Spinal cord (tissue), 10 donors: ENCODE data around the gene DES. TPM values are rescaled to one million over a fixed set of nuclear protein-coding genes. Genes with fewer than 3 reads are reported as not detected.

Experiments used
- DNase-seq, 6 donors: peaks; one replicate each; pipeline versions ENCODE4 v3.0.0 to v3.0.0-alpha.2; 2013 to 2015; ENCODE audit warnings: low spot score in 6 of 6, low read depth in 4 of 6
- H3K27ac ChIP-seq: one replicate; pipeline ENCODE4 v1.5.1; 2013; ENCODE audit warnings: low read depth, low read length, control low read depth
- H3K27me3 ChIP-seq: one replicate; pipeline ENCODE4 v1.6.1; 2013; ENCODE audit warnings: low read length; ENCODE audit not compliant: control insufficient read depth, insufficient read depth
- H3K36me3 ChIP-seq: one replicate; pipeline ENCODE4 v1.6.1; 2013; ENCODE audit warnings: low read length; ENCODE audit not compliant: control insufficient read depth, insufficient read depth
- H3K4me1 ChIP-seq: one replicate; pipeline ENCODE4 v1.6.1; 2013; ENCODE audit warnings: low read length; ENCODE audit not compliant: control insufficient read depth, insufficient read depth
- H3K4me3 ChIP-seq: one replicate; pipeline ENCODE4 v1.5.1; 2013; ENCODE audit warnings: low read depth, low read length, control low read depth
- H3K9me3 ChIP-seq: one replicate; pipeline ENCODE4 v1.6.1; 2013; ENCODE audit warnings: low read length; ENCODE audit not compliant: control insufficient read depth, insufficient read depth
- WGBS: methylation state at CpG from one replicate; pipeline ENCODE4 v1.1.5; 2013; ENCODE audit warnings: missing lambda C conversion rate; ENCODE audit not compliant: insufficient coverage; 5-methylcytosine and 5-hydroxymethylcytosine counted together
- polyA plus RNA-seq, 2 donors: library from polyadenylated mRNA; unstranded; fragments of 120-200 nt; gene quantifications; one replicate each; pipeline ENCODE4 v1.2.1, GENCODE V29; 2013; ENCODE audit not compliant: insufficient read length in 2 of 2
- total RNA-seq, 2 donors: library from RNA; depleted of rRNA in 1 of 2; stranded (reverse); fragments of 120-200 nt in 1 of 2; fragments of >200 nt in 1 of 2; gene quantifications; one replicate each; pipeline versions ENCODE4 v1.2.3 to v1.2.4, GENCODE V29; 2013 to 2014
- donor health status: healthy.

The DES gene
- total and polyA plus RNA-seq, 4 donors: 3.5 to 8.8 (median 5.2) TPM

GRCh38 chr2:219417374-219417773, 803 bp upstream of the DES start:
- H3K4me3 ChIP-seq: no peak overlapping the region
- no peak overlapping the region for H3K27ac ChIP-seq
- H3K4me1 ChIP-seq: peaks cover 11% of the 10 kb centered on the region
- WGBS: 78% methylated on average over 3 of the region's 9 CpGs
- peaks cover 29% of the 10 kb centered on the region for H3K27me3 ChIP-seq
- no peaks in the 10 kb centered on the region for H3K9me3 ChIP-seq
- H3K36me3 ChIP-seq: no peaks in the 10 kb centered on the region
- DNase-seq: no peak

- Histone ChIP-seq H3K27ac (no peak overlapping the region), H3K4me1 (peaks cover 11% of the 10 kb centered on the region), H3K4me3 (no peak overlapping the region), H3K27me3 (peaks cover 29% of the 10 kb centered on the region), H3K9me3 (no peaks in the 10 kb centered on the region), H3K36me3 (no peaks in the 10 kb centered on the region)
- 40% methylated on average over 10 of the region's 12 CpGs for WGBS
- DNase-seq: no peak
Observed at GRCh38 chr2:219419012-219419324, 791 bp downstream of the DES start.

- 81% methylated on average over 4 of the region's 9 CpGs for WGBS
- Histone ChIP-seq H3K27me3 (peaks cover 29% of the 10 kb centered on the region), H3K9me3 (no peaks in the 10 kb centered on the region), H3K36me3 (no peaks in the 10 kb centered on the region), H3K4me3 (no peak overlapping the region), H3K27ac (no peak overlapping the region), H3K4me1 (peaks cover 11% of the 10 kb centered on the region)
- no peak for DNase-seq
Observed at GRCh38 chr2:219419331-219420197, 1.4 kb downstream of the DES start.

- Histone ChIP-seq H3K4me3 (no peak overlapping the region), H3K27ac (no peak overlapping the region), H3K9me3 (no peaks in the 10 kb centered on the region), H3K4me1 (peaks cover 11% of the 10 kb centered on the region), H3K27me3 (peaks cover 29% of the 10 kb centered on the region), H3K36me3 (no peaks in the 10 kb centered on the region)
- DNase-seq: no peak
- WGBS: 94% methylated on average over 8 of the region's 8 CpGs
Observed at GRCh38 chr2:219420687-219421086, 2.5 kb downstream of the DES start.

- no peak for DNase-seq
- Histone ChIP-seq H3K27ac (no peak overlapping the region), H3K4me1 (peaks cover 11% of the 10 kb centered on the region), H3K4me3 (no peak overlapping the region), H3K36me3 (no peaks in the 10 kb centered on the region), H3K9me3 (no peaks in the 10 kb centered on the region), H3K27me3 (peaks cover 29% of the 10 kb centered on the region)
- WGBS: 94% methylated on average over 12 of the region's 17 CpGs
Observed at GRCh38 chr2:219421323-219421722, 3.1 kb downstream of the DES start.

GRCh38 chr2:219422952-219423534, 4.9 kb downstream of the DES start:
- DNase-seq: no peak
- Histone ChIP-seq H3K27me3 (peaks cover 22% of the 10 kb centered on the region), H3K4me1 (peaks cover 9% of the 10 kb centered on the region), H3K36me3 (no peaks in the 10 kb centered on the region), H3K9me3 (no peaks in the 10 kb centered on the region), H3K27ac (no peak overlapping the region), H3K4me3 (no peak overlapping the region)
- 94% methylated on average over 6 of the region's 8 CpGs for WGBS

GRCh38 chr2:219423652-219424377, 5.6 kb downstream of the DES start:
- 67% methylated on average over 7 of the region's 14 CpGs for WGBS
- no peak overlapping the region for H3K27ac ChIP-seq

GRCh38 chr2:219425238-219426067, 7.3 kb downstream of the DES start:
- no peak overlapping the region for H3K27ac ChIP-seq
- no peak for DNase-seq
- no peaks in the 10 kb centered on the region for H3K27me3 ChIP-seq
- H3K4me3 ChIP-seq: no peak overlapping the region
- peaks cover under 1% of the 10 kb centered on the region for H3K4me1 ChIP-seq
- 94% methylated on average over 8 of the region's 8 CpGs for WGBS
- H3K9me3 ChIP-seq: no peaks in the 10 kb centered on the region
- no peaks in the 10 kb centered on the region for H3K36me3 ChIP-seq

More at GRCh38 chr2:219423652-219424377, 5.6 kb downstream of the DES start:
- DNase-seq: no peak
- no peak overlapping the region for H3K4me3 ChIP-seq
- H3K36me3 ChIP-seq: no peaks in the 10 kb centered on the region
- H3K4me1 ChIP-seq: peaks cover 3% of the 10 kb centered on the region
- peaks cover 14% of the 10 kb centered on the region for H3K27me3 ChIP-seq
- no peaks in the 10 kb centered on the region for H3K9me3 ChIP-seq

GRCh38 chr2:219426068-219426443, 7.9 kb downstream of the DES start:
- no peak for DNase-seq
- no peaks in the 10 kb centered on the region for H3K36me3 ChIP-seq
- H3K27ac ChIP-seq: no peak overlapping the region
- peaks cover 4% of the 10 kb centered on the region for H3K4me1 ChIP-seq
- no peaks in the 10 kb centered on the region for H3K27me3 ChIP-seq
- 70% methylated on average over 5 of the region's 7 CpGs for WGBS
- no peak overlapping the region for H3K4me3 ChIP-seq
- no peaks in the 10 kb centered on the region for H3K9me3 ChIP-seq
